ENCODE results near the gene FAM120C.
A peak's percentile ranks its signal among the peaks of the same experiment; 100 is the strongest.

- TF ChIP-seq POLR2A (IDR thresholded peaks at IDR 0.05): peak in 1 of 2 donors; percentile 26
- no peak for TF ChIP-seq CTCF (IDR thresholded peaks at IDR 0.05)
Observed at GRCh38 chrX:54182194-54182863, 725 bp downstream of the FAM120C start.

Data from thyroid gland (tissue), 4 donors.